T-helper 22 cell (primary cell): ENCODE measurements around the gene SLC32A1.

Experiments used
- DNase-seq: peaks from one replicate; pipeline ENCODE4 v3.0.0-alpha.2; 2020; ENCODE audit warnings: low read depth

The SLC32A1 gene

DNA sequence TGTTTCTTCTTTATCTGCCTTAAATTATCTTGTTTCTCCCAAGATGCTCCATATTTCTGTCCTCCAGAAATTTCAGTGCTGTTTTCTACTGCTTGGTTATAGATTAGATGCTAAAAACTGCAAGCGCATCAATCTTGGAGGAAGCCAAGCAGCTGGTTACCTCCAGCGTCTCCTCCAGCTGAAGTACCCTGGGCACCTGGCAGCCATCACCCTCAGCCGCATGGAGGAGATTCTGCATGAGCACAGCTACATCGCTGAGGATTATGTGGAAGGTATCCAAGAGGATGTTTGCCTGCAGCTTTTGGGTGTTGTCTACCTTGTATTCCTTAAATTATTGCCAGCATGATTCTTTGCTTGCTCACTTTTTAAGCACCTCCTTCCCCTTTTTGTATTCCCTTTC, 27.7 kb downstream of the SLC32A1 start:
- DNase-seq: no peak

- DNase-seq: no peak
Observed at GRCh38 chr20:38754924-38755323, 30.6 kb downstream of the SLC32A1 start.

DNA sequence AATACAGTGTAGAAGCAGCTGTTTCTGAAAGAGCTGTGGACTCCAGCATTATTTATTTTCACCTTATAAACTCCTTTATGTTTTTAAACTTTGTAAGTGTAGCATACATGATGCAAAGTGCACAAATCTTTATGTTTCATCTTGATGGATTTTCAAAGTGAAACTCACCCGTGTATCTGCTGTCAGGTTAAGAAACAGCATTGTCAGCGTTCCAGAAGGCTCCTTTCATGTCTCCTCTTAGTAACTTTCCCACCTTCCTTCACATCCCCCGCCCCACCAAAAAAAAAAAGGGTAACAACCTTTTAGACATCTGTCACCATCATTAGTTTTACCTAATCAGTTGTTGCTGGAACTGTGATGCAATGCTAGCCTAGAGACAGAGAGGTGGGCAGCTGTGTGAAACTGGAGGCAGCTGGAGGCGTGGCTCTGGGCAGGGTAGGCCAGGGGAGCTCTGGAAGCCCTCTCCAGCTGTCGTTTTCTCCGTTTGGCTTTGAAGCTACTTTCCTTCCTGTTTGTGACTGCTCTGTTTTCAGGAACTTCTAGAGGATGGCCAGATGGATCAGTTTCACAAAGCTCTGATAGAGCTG, 31.1 kb downstream of the SLC32A1 start:
- no peak for DNase-seq

DNA sequence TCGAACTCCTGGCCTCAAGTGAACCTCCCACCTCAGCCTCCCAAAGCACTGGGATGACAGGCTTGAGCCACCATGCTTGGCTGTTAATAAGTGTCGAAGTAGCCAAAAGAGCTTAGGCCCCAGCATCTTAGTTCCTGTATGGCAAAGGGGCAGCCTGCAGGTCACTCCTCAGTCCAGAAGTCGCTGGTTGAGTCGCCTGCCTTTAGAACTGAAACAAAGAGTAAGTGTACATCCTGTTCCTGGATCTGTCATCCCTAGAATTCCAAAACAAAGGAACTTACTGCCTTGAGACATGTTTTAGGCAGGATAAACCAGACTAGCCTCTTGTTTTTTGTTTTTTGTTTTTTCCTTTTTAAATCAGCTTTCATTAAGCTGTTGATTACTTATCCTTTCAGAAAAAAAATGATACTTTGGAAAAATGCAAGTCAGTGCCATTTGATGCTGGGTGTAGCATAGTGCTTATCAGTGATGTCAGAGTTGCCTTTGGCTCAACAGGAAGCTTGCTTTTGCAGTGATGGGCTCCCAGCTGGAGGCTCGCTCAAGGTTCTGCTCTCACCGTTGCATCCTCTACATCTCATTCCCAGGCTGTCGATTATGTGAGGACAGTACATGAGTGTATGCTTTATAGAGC, 33.0 kb downstream of the SLC32A1 start:
- no peak for DNase-seq

GRCh38 chr20:38759106-38759505, 34.8 kb downstream of the SLC32A1 start:
- no peak for DNase-seq

GRCh38 chr20:38760978-38761377, 36.7 kb downstream of the SLC32A1 start:
- DNase-seq: no peak

- DNase-seq: no peak
Observed at GRCh38 chr20:38762174-38762573, 37.9 kb downstream of the SLC32A1 start.

- no peak for DNase-seq
Observed at GRCh38 chr20:38763616-38764015, 39.3 kb downstream of the SLC32A1 start.

- no peak for DNase-seq
Observed at GRCh38 chr20:38764567-38765318, 40.5 kb downstream of the SLC32A1 start.

GRCh38 chr20:38766071-38766470, 41.8 kb downstream of the SLC32A1 start:
- DNase-seq: no peak

GRCh38 chr20:38769376-38770295, 45.4 kb downstream of the SLC32A1 start:
- no peak for DNase-seq

GRCh38 chr20:38770546-38770945, 46.3 kb downstream of the SLC32A1 start:
- no peak for DNase-seq

- DNase-seq: no peak
Observed at GRCh38 chr20:38770970-38771369, 46.7 kb downstream of the SLC32A1 start.

DNA sequence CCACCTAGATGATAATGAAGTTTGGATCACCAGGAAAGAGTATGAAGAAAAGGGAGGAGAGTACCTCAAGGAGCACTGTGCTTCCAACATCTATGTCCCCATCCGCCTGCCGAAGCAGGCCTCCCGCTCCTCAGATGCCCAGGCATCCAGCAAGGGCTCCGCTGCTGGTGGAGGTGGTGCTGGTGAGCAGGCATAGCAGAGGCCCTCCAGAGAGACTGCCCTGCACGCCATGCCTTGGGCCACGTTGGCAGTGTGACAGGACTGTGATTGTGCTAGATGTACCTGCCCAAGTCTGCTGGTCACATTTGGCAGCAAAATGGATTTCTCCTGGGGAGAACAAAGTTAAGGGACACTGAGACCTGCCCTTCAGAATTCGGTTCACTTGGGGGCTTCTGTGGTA, 47.3 kb downstream of the SLC32A1 start:
- no peak for DNase-seq

- DNase-seq: no peak
Observed at GRCh38 chr20:38774167-38774566, 49.9 kb downstream of the SLC32A1 start.

- DNase-seq: no peak
Observed at GRCh38 chr20:38776363-38776762, 52.1 kb downstream of the SLC32A1 start.
